K562 (cell line): ENCODE results near the gene EFCAB12. TPM values are rescaled to one million over a fixed set of nuclear protein-coding genes. Genes with fewer than 3 reads are reported as not detected.

Experiments
- ATAC-seq: fragments of 200-7000 bp; cut with Tn5 transposase; 3 replicates; pipeline ENCODE4 v1.9.1; 2020; ENCODE audit warnings: moderate library complexity
- BruUV-seq: library from RNA; stranded (reverse); fragments of 400-500 nt; replicated peaks from 2 replicates; lab custom pipeline; 2021; lab: Mats Ljungman, UMichigan
- CTCF ChIA-PET: fragments of 300-600 bp; formaldehyde crosslinking; extraction: SDS; loops from one replicate; lab custom pipeline; 2021; ENCODE audit warnings: low intra/inter-chr PET ratio; lab: Yijun Ruan, JAX
- POLR2A ChIA-PET: fragments of 300-600, 350-650 bp; sonication (Branson Sonifier 250); formaldehyde crosslinking; extraction: SDS; loops from one replicate; lab custom pipeline; 2021; ENCODE audit warnings: antibody characterized with exemption, inconsistent platforms; lab: Yijun Ruan, JAX
- DNase-seq, 4 experiments: peaks; one replicate each; pipeline versions ENCODE4 v3.0.0 to v3.0.0-alpha.2; 2011 to 2018; ENCODE audit warnings: low spot score in 3 of 4, mixed read lengths in 3 of 4; ENCODE audit errors: extremely low read depth in 1 of 4
- FAIRE-seq: peaks from 2 replicates; lab custom pipeline; 2011; peaks lifted over from hg19 to GRCh38; lab: Jason Lieb, UNC
- H2AFZ ChIP-seq: 2 replicates; pipeline ENCODE4 v1.6.0; 2011; ENCODE audit warnings: low read depth, low read length, control low read depth, inconsistent platforms
- H3K27ac ChIP-seq: fragments of 200-600 bp; 3 replicates; pipeline ENCODE4 v1.8.0; 2011; ENCODE audit warnings: low read depth, mild to moderate bottlenecking, control low read depth, inconsistent platforms, low read length, moderate library complexity, mixed read lengths; ENCODE audit errors: extremely low read depth
- H3K27me3 ChIP-seq, 2 experiments: fragments of 300-600 bp in 1 of 2; 2 replicates in 1 of 2; 3 replicates in 1 of 2; pipeline versions ENCODE4 v1.6.0 to v1.8.0; 2011; ENCODE audit warnings: inconsistent platforms in 2 of 2, low read length in 2 of 2, mild to moderate bottlenecking in 1 of 2, mixed read lengths in 1 of 2, moderate library complexity in 1 of 2; ENCODE audit not compliant: control insufficient read depth in 2 of 2, insufficient read depth in 2 of 2
- H3K36me3 ChIP-seq: fragments of 300-600 bp; 3 replicates; pipeline ENCODE4 v1.8.0; 2011; ENCODE audit warnings: mild to moderate bottlenecking, low read length, inconsistent platforms; ENCODE audit not compliant: control insufficient read depth, insufficient read depth
- H3K4me1 ChIP-seq, 2 experiments: fragments of 200-600 bp in 1 of 2; replicated peaks in 1 of 2; 2 replicates in 1 of 2; 3 replicates in 1 of 2; pipeline versions ENCODE4 v1.5.1 to v1.8.0; 2011; ENCODE audit warnings: inconsistent platforms in 2 of 2, low read length in 2 of 2, mild to moderate bottlenecking in 1 of 2, mixed read lengths in 1 of 2, moderate library complexity in 1 of 2; ENCODE audit not compliant: control insufficient read depth in 2 of 2, insufficient read depth in 2 of 2
- H3K4me2 ChIP-seq: 2 replicates; pipeline ENCODE4 v1.6.1; 2011; ENCODE audit warnings: low read length, control low read depth, inconsistent platforms, mixed read lengths; ENCODE audit not compliant: insufficient read depth
- H3K4me3 ChIP-seq: fragments of 200-600 bp; sonication (generic), shearing (Covaris generic); 2 replicates; pipeline ENCODE4 v1.5.1; 2016; ENCODE audit warnings: control low read depth, inconsistent platforms
- H3K79me2 ChIP-seq: fragments of 200-600 bp; 3 replicates; pipeline ENCODE4 v1.8.0; 2011; ENCODE audit warnings: low read length, inconsistent platforms; ENCODE audit not compliant: control insufficient read depth, insufficient read depth
- H3K9ac ChIP-seq, 2 experiments: 2 replicates each; pipeline versions ENCODE4 v1.6.0 to v1.6.1; 2011; ENCODE audit warnings: low read depth in 2 of 2, low read length in 2 of 2, control low read depth in 1 of 2, inconsistent platforms in 1 of 2, mild to moderate bottlenecking in 1 of 2, mixed read lengths in 1 of 2; ENCODE audit not compliant: insufficient read depth in 1 of 2
- H3K9me1 ChIP-seq: one replicate; pipeline ENCODE4 v1.6.0; 2011; ENCODE audit warnings: inconsistent platforms, mild to moderate bottlenecking, low read length, moderate library complexity; ENCODE audit not compliant: control insufficient read depth, insufficient read depth
- H3K9me3 ChIP-seq: replicated peaks from 2 replicates; pipeline ENCODE4 v1.5.1; 2011; ENCODE audit warnings: low read depth, low read length, inconsistent platforms; ENCODE audit not compliant: control insufficient read depth, insufficient read depth
- H4K20me1 ChIP-seq: replicated peaks from 2 replicates; pipeline ENCODE4 v1.6.1; 2011; ENCODE audit warnings: low read length, inconsistent platforms, mixed read lengths; ENCODE audit not compliant: control insufficient read depth, insufficient read depth
- CBX1 ChIP-seq: sonication (generic); IDR thresholded peaks from 2 replicates; pipeline ENCODE4 v1.6.1; 2016; ENCODE audit warnings: antibody characterized with exemption, low read depth, mild to moderate bottlenecking
- POLR2G ChIP-seq: fragments of 200-400 bp; formaldehyde crosslinking; IDR thresholded peaks from 2 replicates; pipeline ENCODE4 v1.6.1; 2017; ENCODE audit warnings: low read depth, mild to moderate bottlenecking, antibody characterized with exemption, low read length, moderate library complexity
- RBFOX2 ChIP-seq: fragments of 200-400 bp; formaldehyde crosslinking; IDR thresholded peaks from 2 replicates; pipeline ENCODE4 v1.6.1; 2017; ENCODE audit warnings: low read depth, mild to moderate bottlenecking, low read length, moderate library complexity
- SUPT5H ChIP-seq: fragments of 450-650 bp; IDR thresholded peaks from 2 replicates; pipeline ENCODE4 v1.6.1; 2016
- ZBTB5 ChIP-seq: fragments of 450-650 bp; IDR thresholded peaks from 2 replicates; pipeline ENCODE4 v1.6.1; 2017; ENCODE audit warnings: antibody characterized with exemption
- WGBS: fragments of 100-300 bp; shearing (Covaris generic); methylation state at CpG from one replicate; pipeline ENCODE4 v1.1.6; 2016; ENCODE audit warnings: low coverage, mixed read lengths; ENCODE audit not compliant: insufficient coverage; ENCODE audit errors: missing lambda C conversion rate; 5-methylcytosine and 5-hydroxymethylcytosine counted together
- in situ Hi-C: fragments of 300-500 bp; cut with MboI; formaldehyde crosslinking; loops from 4 replicates; pipeline ENCODE4 v1.15.0; 2018; ENCODE audit warnings: inconsistent platforms, mixed read lengths
- intact Hi-C: fragments of 100-400 bp; cut with micrococcal nuclease; formaldehyde crosslinking; loops from 2 replicates; pipeline ENCODE4 v1.14.2; 2022
- polyA plus RNA-seq, 8 experiments: library from polyadenylated mRNA; depleted of rRNA in 4 of 8; stranded (reverse) in 5 of 8; unstranded in 3 of 8; fragments of >200 nt; fragmentation: Nextera tagmentation in 2 of 8; fragmentation: Illumina TruSeq in 1 of 8; extraction: Ambion mirVana in 2 of 8; extraction: Trizol in 1 of 8; gene quantifications; 2 replicates each; pipeline versions ENCODE4 v1.2.1 to v1.2.3, GENCODE V29; 2011 to 2014; ENCODE audit warnings: inconsistent platforms in 1 of 8, missing spikeins in 1 of 8
- total RNA-seq, 7 experiments: library from RNA; depleted of rRNA in 6 of 7; stranded (reverse); fragments of >200 nt in 6 of 7; fragmentation: Illumina TruSeq in 2 of 7; extraction: Trizol in 2 of 7; gene quantifications; 2 replicates each; pipeline versions ENCODE4 v1.2.1 to v1.2.3, GENCODE V29; 2011 to 2021; ENCODE audit warnings: low replicate concordance in 1 of 7

Gene EFCAB12
- total and polyA plus RNA-seq, 9 of the 15 experiments (the other 6 are each of a cell fraction or from before 2014, with no cell fraction given), result 0.08 to 0.95 (median 0.56) TPM; not detected in 1

GRCh38 chr3:129429602-129430001, 1.2 kb upstream of the EFCAB12 start:
- H3K4me1 ChIP-seq, result peaks cover 18 to 26% of the 10 kb centered on the region in 2 experiments; a peak in 4 of 5 replicates
- peak overlapping the region in 1 of 2 experiments; percentile 80; a peak in 2 of 4 replicates for H3K9ac ChIP-seq
- no peaks in the 10 kb centered on the region for H4K20me1 ChIP-seq
- H3K27ac ChIP-seq, result peak overlapping the region; percentile 22; the same call in 1 of the 3 replicates
- H3K9me1 ChIP-seq, result no peaks in the 10 kb centered on the region
- H3K9me3 ChIP-seq, result no peaks in the 10 kb centered on the region
- no peak overlapping the region for H3K4me3 ChIP-seq
- H3K4me2 ChIP-seq, result no peak overlapping the region
- ATAC-seq (peak; percentile 22), DNase-seq (no peak), FAIRE-seq (no peak)
- in situ Hi-C loops, result no loop called here
- TF ChIP-seq SUPT5H (peak; percentile 44; the same call in 1 of the 2 replicates), POLR2G (peak; percentile 60), RBFOX2 (peak; percentile 36; the same call in 1 of the 2 replicates), CBX1 (no peak), ZBTB5 (no peak)
- ChIA-PET POLR2A (interaction anchor here (1.2 to 6.2 kb wide), 6 partner anchors 10 to 113 kb away, joined by 5 to 67 read pairs (median 6); partner anchors contain the start of genes IFT122 and MBD4), CTCF (no interaction called here)
- intact Hi-C loops, result no loop called here
- 65% methylated on average over 3 of the region's 4 CpGs for WGBS
- peaks cover 10% of the 10 kb centered on the region; the same call in 2 of the 3 replicates for H3K79me2 ChIP-seq
- peaks cover 53% of the 10 kb centered on the region for H3K36me3 ChIP-seq
- H3K27me3 ChIP-seq, result no peaks in the 10 kb centered on the region
- H2AFZ ChIP-seq, result no peak overlapping the region
- no TSS peak for BruUV-seq
